DOHH2 (cell line): ENCODE results near the gene ABHD12.

Experiments
- CTCF ChIP-seq: fragments of 200-600 bp; sonication (generic); IDR thresholded peaks from one replicate; pipeline ENCODE4 v1.5.1; 2014; ENCODE audit warnings: antibody characterized with exemption, mild to moderate bottlenecking, low read depth, low read length; ENCODE audit not compliant: poor library complexity, severe bottlenecking
- EZH2phosphoT487 ChIP-seq: fragments of 200-600 bp; sonication (generic); IDR thresholded peaks from 2 replicates; pipeline ENCODE4 v1.6.1; 2017; ENCODE audit warnings: borderline replicate concordance, mild to moderate bottlenecking, antibody characterized with exemption, low read length, moderate library complexity, mixed read lengths

- TF ChIP-seq CTCF (no peak), EZH2phosphoT487 (no peak)
Observed at GRCh38 chr20:25325073-25325472, 65.6 kb downstream of the ABHD12 start.
